ENCODE data around the gene OR6V1.

- TF ChIP-seq CTCF (conservative IDR thresholded peaks at IDR 0.05; ENCODE audit: low read length) (no peak), EZH2phosphoT487 (IDR thresholded peaks at IDR 0.05; ENCODE audit: borderline replicate concordance, low read depth, low read length) (no peak)
Observed at GRCh38 chr7:143074141-143074540, 22.0 kb downstream of the OR6V1 start.
